Measurements from ENCODE around the gene EFTUD2.

The EFTUD2 gene

GRCh38 chr17:44930667-44931066, 31.4 kb upstream of the EFTUD2 start:
- Mint-ChIP-seq H3K4me3 (no peak overlapping the region), H3K36me3 (no peaks in the 10 kb centered on the region), H3K4me1 (ENCODE audit: low read depth) (no peaks in the 10 kb centered on the region), H3K9me3 (ENCODE audit: low read depth) (no peaks in the 10 kb centered on the region), H3K27ac (no peak overlapping the region), H3K27me3 (no peaks in the 10 kb centered on the region)

- no peak overlapping the region for H3K27ac Mint-ChIP-seq
- no peaks in the 10 kb centered on the region for H3K27me3 Mint-ChIP-seq
- no peaks in the 10 kb centered on the region for H3K36me3 Mint-ChIP-seq
- no peaks in the 10 kb centered on the region for H3K9me3 Mint-ChIP-seq (ENCODE audit: low read depth)
- H3K4me3 Mint-ChIP-seq: no peak overlapping the region
- H3K4me1 Mint-ChIP-seq (ENCODE audit: low read depth): no peaks in the 10 kb centered on the region
Observed at GRCh38 chr17:44928950-44929720, 29.9 kb upstream of the EFTUD2 start.

- Mint-ChIP-seq H3K4me1 (ENCODE audit: low read depth) (no peaks in the 10 kb centered on the region), H3K9me3 (ENCODE audit: low read depth) (no peaks in the 10 kb centered on the region), H3K27me3 (no peaks in the 10 kb centered on the region), H3K36me3 (no peaks in the 10 kb centered on the region), H3K4me3 (no peak overlapping the region), H3K27ac (no peak overlapping the region)
Observed at GRCh38 chr17:44928136-44928535, 28.9 kb upstream of the EFTUD2 start.

- Mint-ChIP-seq H3K4me1 (ENCODE audit: low read depth) (no peaks in the 10 kb centered on the region), H3K9me3 (ENCODE audit: low read depth) (no peaks in the 10 kb centered on the region), H3K27me3 (no peaks in the 10 kb centered on the region), H3K27ac (no peak overlapping the region), H3K4me3 (no peak overlapping the region), H3K36me3 (no peaks in the 10 kb centered on the region)
Observed at GRCh38 chr17:44927696-44928095, 28.5 kb upstream of the EFTUD2 start.

- H3K4me1 Mint-ChIP-seq (ENCODE audit: low read depth): no peaks in the 10 kb centered on the region
- H3K27ac Mint-ChIP-seq: no peak overlapping the region
- no peaks in the 10 kb centered on the region for H3K9me3 Mint-ChIP-seq (ENCODE audit: low read depth)
- no peaks in the 10 kb centered on the region for H3K27me3 Mint-ChIP-seq
- H3K36me3 Mint-ChIP-seq: no peaks in the 10 kb centered on the region
- H3K4me3 Mint-ChIP-seq: no peak overlapping the region
Observed at GRCh38 chr17:44926821-44927525, 27.7 kb upstream of the EFTUD2 start.

- no peak overlapping the region for H3K27ac Mint-ChIP-seq
- no peaks in the 10 kb centered on the region for H3K36me3 Mint-ChIP-seq
- no peaks in the 10 kb centered on the region for H3K4me1 Mint-ChIP-seq (ENCODE audit: low read depth)
- H3K27me3 Mint-ChIP-seq: no peaks in the 10 kb centered on the region
- H3K9me3 Mint-ChIP-seq (ENCODE audit: low read depth): no peaks in the 10 kb centered on the region
- no peak overlapping the region for H3K4me3 Mint-ChIP-seq
Observed at GRCh38 chr17:44925731-44926697, 26.8 kb upstream of the EFTUD2 start.

GRCh38 chr17:44924107-44924544, 24.9 kb upstream of the EFTUD2 start:
- Mint-ChIP-seq H3K27ac (no peak overlapping the region), H3K36me3 (no peaks in the 10 kb centered on the region), H3K4me1 (ENCODE audit: low read depth) (no peaks in the 10 kb centered on the region), H3K9me3 (ENCODE audit: low read depth) (no peaks in the 10 kb centered on the region), H3K4me3 (no peak overlapping the region), H3K27me3 (no peaks in the 10 kb centered on the region)

GRCh38 chr17:44922746-44923470, 23.7 kb upstream of the EFTUD2 start:
- Mint-ChIP-seq H3K36me3 (no peaks in the 10 kb centered on the region), H3K27me3 (no peaks in the 10 kb centered on the region), H3K9me3 (ENCODE audit: low read depth) (no peaks in the 10 kb centered on the region), H3K27ac (no peak overlapping the region), H3K4me3 (no peak overlapping the region), H3K4me1 (ENCODE audit: low read depth) (no peaks in the 10 kb centered on the region)

- Mint-ChIP-seq H3K4me1 (ENCODE audit: low read depth) (no peaks in the 10 kb centered on the region), H3K36me3 (no peaks in the 10 kb centered on the region), H3K9me3 (ENCODE audit: low read depth) (no peaks in the 10 kb centered on the region), H3K27me3 (no peaks in the 10 kb centered on the region), H3K27ac (no peak overlapping the region), H3K4me3 (no peak overlapping the region)
Observed at GRCh38 chr17:44922136-44922535, 22.9 kb upstream of the EFTUD2 start.

GRCh38 chr17:44921122-44921882, 22.1 kb upstream of the EFTUD2 start:
- Mint-ChIP-seq H3K36me3 (no peaks in the 10 kb centered on the region), H3K4me3 (no peak overlapping the region), H3K4me1 (ENCODE audit: low read depth) (no peaks in the 10 kb centered on the region), H3K27me3 (no peaks in the 10 kb centered on the region), H3K9me3 (ENCODE audit: low read depth) (no peaks in the 10 kb centered on the region), H3K27ac (no peak overlapping the region)

- no peak overlapping the region for H3K27ac Mint-ChIP-seq
- H3K36me3 Mint-ChIP-seq: no peaks in the 10 kb centered on the region
- no peaks in the 10 kb centered on the region for H3K9me3 Mint-ChIP-seq (ENCODE audit: low read depth)
- no peaks in the 10 kb centered on the region for H3K27me3 Mint-ChIP-seq
- H3K4me1 Mint-ChIP-seq (ENCODE audit: low read depth): no peaks in the 10 kb centered on the region
- H3K4me3 Mint-ChIP-seq: no peak overlapping the region
Observed at GRCh38 chr17:44920565-44920940, 21.3 kb upstream of the EFTUD2 start.

- H3K4me1 Mint-ChIP-seq (ENCODE audit: low read depth): no peaks in the 10 kb centered on the region
- no peaks in the 10 kb centered on the region for H3K27me3 Mint-ChIP-seq
- H3K4me3 Mint-ChIP-seq: no peak overlapping the region
- H3K27ac Mint-ChIP-seq: no peak overlapping the region
- no peaks in the 10 kb centered on the region for H3K9me3 Mint-ChIP-seq (ENCODE audit: low read depth)
- H3K36me3 Mint-ChIP-seq: no peaks in the 10 kb centered on the region
Observed at GRCh38 chr17:44919885-44920564, 20.8 kb upstream of the EFTUD2 start.

- Mint-ChIP-seq H3K27ac (no peak overlapping the region), H3K9me3 (ENCODE audit: low read depth) (no peaks in the 10 kb centered on the region), H3K36me3 (no peaks in the 10 kb centered on the region), H3K4me1 (ENCODE audit: low read depth) (no peaks in the 10 kb centered on the region), H3K27me3 (no peaks in the 10 kb centered on the region), H3K4me3 (no peak overlapping the region)
Observed at GRCh38 chr17:44919411-44919810, 20.2 kb upstream of the EFTUD2 start.

Measured in activated naive CD8-positive, alpha-beta T cell (primary cell).